Stimulated activated CD4-positive, alpha-beta T cell treated with anti-CD3 and anti-CD28 coated beads, Interleukin-1b, Interleukin-23, amount 100 ng/mL, for 1 hour (primary cell): ENCODE results near the gene SIX5.
A peak's percentile ranks its signal among the peaks of the same experiment; 100 is the strongest.
"Not testable (repeated sequence)": the region's sequence is repeated elsewhere in the genome, so short reads cannot be mapped to it uniquely, and the experiment has no call there.

Experiments
- DNase-seq, 2 donors: peaks; one replicate each; pipeline ENCODE4 v3.0.0-alpha.2; 2020; ENCODE audit warnings: low read depth in 2 of 2

Gene SIX5

DNA sequence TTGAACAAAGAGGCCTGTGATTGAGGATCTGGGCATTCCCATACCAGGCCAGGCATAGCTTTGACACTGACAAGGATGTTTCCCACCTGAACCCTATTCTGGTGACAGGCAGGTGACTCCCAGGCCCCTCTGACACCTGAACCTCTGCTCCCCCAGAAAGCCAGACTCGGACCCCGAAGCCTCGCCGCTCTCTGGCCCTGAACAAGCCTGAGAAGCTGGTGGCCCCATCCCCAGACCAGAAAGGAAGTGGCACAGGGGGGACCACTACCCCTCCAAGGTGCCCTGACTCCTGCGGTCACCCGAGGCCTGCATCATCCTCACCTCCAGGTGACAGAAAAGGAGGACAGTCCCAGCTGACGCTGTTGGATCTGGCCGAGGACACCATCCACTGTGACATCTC lies 14.7 kb downstream of the SIX5 start:
- no peak for DNase-seq

DNA sequence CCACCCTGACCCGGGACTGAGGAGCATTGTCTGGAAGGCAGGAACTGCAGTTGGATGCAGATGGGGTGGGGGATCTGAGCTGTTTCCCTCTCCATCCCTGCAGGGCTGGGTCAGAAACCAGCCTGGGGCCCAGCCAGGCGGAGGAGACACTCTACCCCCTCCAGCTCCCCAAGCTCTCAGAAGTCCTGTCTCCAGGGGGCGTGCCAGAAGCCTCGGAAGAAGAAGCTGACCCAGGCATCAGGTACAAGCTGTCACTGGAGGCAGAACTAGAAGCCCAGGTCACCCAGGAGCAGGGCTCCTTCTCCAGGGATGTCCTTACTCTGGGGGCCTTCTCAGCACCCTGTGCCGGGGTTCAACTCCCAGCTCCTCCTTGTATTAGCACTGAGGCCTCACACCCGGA lies 15.5 kb downstream of the SIX5 start:
- DNase-seq, result no peak

DNA sequence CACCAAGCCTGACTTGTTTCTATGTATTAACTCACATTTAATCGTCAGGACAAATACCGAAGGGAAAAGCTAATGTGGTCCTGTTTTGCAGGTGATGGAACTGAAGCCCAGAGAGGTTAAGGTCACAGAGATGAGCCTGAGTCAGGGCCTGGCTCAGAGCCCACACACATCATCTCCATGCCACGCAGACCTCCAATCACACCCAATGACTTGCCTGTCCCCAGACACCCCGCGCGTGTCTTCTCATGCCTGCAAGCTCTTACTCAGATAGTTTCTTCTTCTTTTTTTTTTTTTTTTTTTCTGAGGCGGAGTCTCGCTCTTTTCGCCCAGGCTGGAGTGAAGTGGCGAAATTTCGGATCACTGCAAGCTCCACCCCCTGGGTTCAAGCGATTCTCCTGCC lies 16.4 kb downstream of the SIX5 start:
- no peak for DNase-seq

DNA sequence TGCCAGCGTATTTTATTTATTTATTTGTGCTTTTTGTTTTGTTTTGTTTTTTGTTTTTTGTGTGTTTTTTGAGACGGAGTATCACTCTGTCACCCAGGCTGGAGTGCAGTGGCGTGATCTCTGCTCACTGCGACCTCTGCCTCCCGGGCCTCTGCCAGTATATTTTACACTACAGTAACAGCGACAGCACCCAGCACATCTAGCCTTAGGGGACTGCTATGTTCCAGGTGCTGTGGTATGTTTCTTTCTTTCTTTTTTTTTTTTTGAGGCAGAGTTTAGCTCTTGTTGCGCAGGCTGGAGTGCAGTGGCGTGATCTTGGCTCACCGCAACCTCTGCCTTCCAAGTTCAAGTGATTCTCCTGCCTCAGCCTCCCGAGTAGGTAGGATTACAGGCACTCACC lies 17.6 kb downstream of the SIX5 start:
- not testable (repeated sequence) for DNase-seq

DNA sequence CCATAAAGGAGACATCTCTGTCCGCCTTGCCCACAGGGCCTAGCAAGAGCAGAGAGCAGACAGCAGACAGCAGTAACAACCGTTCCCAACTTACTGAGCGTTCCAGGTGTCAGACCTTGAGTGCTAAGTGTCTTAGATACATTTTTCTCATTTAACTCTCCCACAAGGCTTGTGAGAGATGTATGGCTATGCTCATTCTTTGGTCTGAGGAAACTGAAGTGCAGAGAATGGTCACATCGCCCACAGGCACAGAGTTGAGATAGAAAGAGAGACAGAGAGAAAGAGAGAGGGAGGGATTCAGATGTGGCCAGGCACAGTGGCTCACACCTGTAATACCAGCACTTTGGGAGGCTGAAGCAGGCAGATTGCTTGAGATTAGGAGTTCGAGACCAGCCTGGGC lies 21.5 kb downstream of the SIX5 start:
- no peak for DNase-seq

DNA sequence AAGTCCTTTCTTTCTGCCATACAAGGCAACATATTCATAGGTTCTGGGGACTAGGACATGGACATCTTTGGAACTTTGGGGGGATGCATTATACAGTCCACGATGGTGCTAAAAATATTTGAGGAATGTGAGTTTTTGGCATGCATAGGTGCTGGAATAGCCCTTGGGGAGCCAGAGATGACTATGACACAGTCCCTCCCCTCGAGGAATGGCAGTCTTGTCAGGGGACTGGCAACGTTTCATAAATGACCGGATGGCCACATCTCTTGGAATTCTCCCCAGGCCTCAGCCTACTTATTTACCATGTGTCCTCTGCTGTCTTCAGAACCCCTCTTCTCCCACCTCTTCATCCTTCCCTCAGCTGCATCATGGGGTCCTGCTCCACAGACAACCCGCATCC lies 22.2 kb downstream of the SIX5 start:
- DNase-seq, result no peak

DNA sequence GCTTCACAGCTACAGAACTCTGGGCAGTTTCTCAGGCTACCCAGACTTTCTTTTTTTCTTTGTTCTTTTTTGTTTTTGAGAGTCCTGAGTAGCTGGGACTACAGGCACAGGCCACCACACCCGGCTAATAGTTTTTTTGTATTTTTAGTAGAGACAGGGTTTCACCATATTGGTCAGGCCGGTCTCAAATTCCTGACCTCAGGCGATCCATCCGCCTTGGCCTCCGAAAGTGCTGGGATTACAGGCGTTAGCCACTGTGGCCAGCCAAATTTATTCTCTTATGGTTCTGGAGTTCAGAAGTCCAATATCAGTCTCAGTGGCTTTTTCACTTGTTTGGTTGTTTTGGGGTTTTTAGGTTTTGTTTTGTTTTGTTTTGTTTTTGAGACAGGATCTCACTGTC lies 23.4 kb downstream of the SIX5 start:
- DNase-seq, result no peak

DNA sequence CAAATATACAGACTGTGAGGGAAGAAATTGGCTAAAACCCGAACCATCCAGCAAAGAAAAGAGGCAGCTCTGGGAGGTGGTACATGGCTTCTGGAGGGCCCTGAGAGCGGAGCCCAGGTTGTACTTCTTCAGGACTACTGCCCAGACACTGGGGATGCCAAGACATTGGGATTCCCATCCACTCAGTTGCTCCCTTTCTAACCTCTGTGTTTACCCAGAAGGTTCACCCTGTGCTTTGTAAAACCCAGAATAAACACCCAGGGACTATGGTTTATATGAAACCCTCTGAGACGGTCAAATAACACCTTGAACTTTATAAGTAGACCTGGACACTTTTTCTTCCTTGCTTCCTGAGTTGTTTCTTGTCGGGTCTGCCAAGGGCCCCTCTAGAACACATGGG lies 26.1 kb downstream of the SIX5 start:
- DNase-seq, result no peak

DNA sequence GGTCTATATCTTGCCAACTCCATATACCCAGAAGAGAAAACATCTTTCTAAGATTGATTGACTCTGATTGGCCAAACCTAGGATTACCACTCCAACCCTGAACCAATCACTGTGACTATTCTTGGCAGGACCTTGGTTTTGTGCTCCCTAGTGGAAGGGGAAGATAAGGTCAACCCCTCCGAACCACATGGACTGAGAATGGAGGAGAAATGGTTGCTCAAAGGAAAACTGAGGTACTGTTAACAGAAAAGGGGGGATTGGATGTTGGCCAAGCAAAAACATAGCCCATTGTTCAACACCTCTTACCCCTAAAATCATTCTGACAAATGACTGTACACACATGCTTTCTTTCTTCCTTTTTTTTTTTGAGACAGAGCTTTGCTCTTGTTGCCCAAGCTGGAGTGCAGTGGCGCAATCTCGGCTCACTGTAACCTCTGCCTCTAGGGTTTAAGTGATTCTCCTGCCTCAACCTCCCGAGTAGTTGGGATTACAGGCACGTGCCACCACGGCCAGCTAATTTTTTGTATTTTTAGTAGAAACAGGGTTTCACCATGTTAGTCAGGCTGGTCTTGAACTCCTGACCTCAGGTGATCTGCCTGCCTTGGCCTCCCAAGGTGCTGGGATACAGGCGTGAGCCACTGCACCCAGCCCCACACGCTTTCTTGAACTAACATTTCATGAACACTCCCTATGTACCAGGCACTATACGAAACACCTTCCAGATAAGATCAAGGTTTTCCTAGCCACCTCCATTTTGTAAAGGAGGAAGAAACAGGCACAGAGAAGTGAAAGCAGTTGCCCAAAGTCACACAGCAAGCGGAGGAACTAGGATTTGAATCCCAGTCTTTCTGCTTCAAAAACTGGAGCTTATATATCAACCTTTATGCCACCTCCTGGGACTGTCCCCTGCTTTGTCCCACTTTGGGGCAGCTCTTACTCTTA lies 29.3 kb downstream of the SIX5 start:
- no peak for DNase-seq

DNA sequence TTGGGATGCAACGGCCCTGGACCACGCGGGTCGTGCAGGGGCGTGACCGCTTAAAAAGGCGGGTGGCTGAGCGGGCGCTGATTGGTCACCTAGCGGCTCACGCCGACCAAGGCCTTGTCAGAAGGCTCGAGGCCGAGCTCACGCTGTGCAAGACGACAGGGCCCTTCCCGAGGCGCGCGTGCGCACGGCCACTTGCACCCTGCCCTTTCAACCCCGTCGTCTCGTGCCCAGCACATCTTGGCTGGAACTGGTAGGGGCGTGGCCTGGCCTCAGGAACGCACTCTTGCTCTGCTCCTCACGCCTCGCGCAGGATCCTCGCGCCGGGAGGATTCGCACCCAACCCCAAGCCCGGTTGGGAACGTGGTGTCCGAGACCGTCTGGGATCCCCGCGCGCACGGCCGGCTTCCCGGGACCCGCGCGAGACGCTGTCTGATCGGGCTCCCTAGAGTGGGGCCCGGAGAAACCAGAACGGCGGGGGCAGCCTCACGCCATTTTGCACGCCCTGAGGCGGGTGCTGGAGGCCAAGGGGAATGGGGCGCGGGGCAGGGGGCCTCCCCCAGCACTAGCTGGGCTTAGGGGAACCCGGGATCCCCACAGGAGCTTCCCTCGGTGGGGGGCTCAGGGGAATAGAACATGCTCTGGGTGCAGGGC lies 35.8 kb downstream of the SIX5 start, which contains the start of gene MEIOSIN:
Gene MEIOSIN (plus strand): TSS at position 280 of the 651 bp plus-strand sequence. CDS start 1,938 bp downstream, outside the sequence.
- no peak for DNase-seq

DNA sequence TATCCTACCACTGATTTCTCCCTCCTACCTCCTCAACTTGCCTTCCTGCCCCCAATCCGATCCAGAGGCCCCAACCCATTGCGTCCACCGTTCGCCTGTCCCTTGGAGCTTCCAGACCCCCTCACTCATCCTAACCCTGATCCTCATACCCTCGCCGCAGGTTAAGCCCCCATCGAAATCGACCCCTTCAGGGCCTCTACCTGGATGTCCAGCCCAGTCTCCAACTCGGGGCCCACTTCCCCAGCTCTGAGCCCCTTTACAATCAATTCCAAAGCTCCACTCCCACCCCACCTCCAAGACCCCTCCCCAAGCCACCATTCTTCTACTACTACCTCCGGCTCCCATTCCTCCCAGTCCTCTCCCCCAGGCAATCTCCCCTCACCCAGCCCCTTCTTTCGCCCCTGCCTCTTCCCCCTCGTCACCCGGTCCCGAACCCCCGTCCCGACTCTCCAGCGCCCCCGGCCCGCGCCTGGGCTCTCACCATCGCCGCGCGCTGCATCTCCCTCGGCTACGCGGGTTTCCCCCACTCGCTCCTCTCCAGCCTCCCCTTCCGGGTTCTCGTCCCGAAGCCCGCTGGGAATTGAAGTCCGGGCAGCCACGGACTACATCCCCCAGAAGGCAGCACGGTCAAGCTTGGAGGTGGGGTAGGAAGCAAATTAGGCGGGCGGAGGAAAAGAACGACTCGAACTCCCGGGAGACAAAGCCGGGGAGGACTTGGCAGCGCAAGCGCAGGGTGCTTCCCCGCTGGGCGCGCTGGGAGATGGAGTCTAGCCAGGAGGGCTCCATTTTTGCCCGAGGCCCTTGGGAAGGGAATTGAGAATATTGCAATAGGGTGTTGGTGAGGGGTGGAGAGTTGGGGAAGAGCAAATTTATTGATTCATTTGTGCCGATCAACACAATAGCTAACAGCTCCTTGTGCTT lies 38.4 kb downstream of the SIX5 start, which contains the start of gene FBXO46:
Gene FBXO46 (minus strand): TSS at position 529 of the 921 bp plus-strand sequence. CDS start 17,401 bp downstream, outside the sequence.
- DNase-seq, result peak; percentile 77 to 80

DNA sequence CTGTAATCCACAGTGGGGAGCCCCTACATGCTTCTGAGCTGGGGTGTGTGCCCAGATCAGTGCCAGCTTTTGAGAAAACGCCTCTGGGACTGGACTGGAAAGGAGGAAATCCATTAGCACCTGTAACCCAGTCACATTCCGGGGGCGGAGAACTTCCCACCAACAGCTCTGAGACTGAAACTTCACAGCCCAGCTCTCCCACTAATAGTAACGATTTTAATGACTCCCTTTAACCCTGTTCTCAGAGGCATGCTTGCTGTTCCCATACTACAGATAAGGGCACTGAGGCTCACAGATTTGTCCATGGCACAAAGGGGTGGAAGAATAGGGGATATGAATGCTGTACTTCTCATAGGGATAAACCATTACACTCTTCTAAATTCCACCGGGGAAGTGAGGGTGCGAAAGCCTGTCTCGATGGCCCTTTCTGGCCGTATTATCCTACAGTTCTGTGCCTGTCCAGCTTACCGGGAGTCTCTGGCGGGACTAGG lies 39.2 kb downstream of the SIX5 start:
- DNase-seq, result no peak

DNA sequence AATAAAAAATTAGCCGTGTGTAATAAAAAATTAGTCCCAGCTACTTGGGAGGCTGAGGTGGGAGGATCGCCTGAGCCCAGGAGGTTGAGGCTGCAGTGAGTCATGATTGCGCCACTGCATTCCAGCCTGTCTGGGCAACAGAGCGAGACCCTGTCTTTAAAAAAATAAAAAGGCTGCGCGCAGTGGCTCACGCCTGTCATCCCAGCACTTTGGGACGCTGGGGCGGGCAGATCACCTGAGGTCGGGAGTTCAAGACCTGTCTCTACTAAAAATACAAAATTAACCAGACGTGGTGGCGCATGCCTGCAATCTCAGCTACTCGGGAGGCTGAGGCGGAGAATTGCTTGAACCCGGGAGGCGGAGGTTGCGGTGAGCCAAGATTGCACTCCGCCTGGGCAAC lies 40.4 kb downstream of the SIX5 start:
- DNase-seq, result not testable (repeated sequence)

DNA sequence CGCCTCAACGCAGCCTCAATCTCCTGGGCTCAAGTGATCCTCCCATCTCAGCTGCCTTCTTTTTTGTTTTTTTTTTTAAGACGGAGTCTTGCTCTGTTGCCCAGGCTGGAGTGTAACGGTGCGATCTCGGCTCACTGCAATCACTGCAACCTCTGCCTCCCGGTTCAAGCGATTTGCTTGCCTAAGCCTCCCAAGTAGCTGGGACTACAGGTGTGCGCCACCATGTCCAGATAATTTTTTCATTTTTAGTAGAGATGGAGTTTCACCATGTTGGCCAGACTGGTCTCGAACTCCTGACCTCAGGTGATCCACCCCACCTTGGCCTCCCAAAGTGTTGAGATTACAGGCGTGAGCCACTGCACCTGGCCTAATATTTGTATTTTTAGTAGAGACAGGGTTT lies 49.0 kb downstream of the SIX5 start:
- not testable (repeated sequence) for DNase-seq

DNA sequence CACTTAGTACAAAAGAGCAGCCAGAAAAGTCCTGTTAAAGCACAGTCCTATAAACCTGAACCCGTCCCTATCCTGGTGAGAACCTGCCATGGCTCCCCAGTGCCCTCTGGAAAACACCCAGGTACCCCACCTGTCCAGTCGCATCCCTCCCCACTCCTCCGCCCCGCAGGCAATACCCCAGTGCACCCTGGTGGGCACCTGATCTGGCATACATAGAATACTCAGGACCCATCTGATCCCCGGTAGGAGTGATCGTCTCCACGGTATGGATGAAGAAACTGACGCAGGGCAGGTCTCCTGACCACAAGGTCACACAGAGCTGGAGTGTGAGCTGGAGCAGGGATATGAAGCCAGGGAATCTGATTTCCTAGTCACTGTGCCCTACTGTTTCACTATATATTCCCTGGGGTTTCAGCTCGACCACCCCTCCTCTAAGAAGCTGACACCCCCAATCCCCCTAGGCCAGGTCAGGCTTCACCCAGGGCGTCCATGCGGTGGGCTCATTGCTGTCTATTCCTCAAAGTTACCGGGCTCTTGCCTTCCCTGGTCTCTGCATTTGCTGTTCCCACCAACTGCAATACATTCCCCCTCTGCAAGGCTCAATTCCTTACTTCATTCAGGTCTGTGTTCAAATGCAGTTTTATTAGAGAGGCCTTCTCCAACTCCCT lies 50.9 kb downstream of the SIX5 start:
- DNase-seq, result no peak

DNA sequence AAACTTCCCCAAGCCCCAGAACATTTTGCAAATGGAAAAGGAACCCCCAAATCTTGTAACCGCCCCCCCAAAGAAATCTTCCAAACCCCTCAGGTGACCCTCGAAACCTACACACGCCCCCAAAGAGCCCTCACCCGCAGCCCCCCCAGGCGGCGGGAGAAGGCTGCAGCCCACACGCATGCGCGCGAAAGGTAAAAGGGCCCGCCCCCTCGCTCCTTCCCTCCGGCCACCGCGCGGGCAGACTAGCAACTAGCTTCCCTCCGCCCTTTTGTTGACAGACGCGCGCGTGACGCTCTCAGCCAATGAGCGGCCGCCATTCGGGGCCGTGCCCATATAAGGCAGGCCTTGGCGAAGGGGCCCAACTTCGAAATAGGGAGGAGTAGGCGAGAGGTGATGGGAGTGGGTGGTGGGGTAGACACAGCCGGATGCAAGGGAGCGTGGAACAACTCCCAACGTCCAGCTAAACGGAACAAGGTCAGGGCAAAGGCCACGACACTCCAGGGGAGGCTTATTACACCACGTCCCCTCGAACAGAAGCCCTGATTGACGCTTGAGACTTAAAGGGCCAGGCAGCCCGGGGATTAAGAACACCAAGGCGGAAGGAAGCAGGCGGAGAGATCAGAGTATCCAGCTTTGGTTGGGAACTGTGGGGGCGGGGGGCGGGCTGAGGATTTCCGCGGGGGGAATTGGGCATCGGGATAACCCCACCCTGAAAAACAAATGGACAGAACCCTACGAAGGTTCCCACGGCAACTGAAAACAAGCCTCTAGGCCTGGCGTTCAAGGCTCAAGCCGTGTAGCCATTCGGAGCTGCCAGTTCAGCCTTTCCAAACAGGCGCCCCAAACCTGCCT lies 51.7 kb downstream of the SIX5 start:
- peak; percentile 83 to 95 for DNase-seq

DNA sequence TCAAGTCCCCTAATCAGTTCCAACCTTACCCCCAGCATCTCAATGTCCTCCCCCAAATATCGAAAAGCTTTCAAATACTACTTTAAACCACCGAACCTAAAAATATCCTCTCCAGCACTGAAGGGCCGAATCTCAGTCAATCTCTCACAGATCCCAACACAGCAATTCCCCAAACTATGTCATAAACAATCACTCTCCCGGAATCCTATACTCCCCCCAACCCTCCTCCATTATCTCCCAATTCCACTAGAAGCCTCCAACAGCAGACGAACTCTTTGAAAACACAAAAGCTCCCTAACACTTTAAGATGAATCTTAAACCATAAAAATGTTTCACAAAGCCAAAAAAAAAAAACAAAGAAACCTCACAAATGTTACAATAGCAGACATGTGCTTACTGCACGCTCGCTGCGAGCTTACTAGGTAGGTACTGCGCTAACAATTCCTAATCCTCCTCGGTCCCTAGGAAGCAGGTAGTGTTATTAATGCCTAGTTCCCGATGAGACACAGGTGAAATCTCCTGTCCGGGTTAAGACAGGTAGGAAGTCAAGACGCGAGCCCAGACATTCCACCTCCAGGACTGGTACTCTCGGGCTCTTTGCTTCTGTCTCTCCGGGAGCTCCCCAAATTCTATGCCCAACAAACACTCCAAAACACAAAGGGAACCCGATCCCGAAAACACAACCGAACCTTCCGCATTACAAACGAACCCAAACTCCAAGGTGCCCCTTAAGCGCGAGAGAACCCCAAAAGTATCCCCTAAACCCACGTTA lies 52.5 kb downstream of the SIX5 start:
- no peak for DNase-seq

DNA sequence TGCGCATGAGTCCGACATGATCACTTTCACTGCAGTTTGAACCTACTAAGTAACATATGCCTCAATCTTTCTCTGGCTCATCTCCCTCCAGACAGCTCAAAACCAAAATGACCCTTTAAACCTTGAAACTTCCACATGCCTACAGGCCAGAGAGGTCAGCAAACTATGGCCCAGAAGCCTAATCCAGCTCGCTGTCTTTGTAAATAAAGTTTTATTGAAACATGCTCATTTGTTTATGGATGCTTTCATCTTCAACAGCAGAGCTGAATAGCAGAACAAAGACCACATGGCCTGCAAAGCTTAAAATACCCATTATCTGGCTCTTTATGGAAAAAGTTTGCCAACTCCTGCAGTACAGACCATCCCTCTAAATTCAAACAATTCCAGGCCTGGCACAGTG lies 53.9 kb downstream of the SIX5 start:
- DNase-seq, result no peak
